ENCODE measurements around the gene GAS7.

Gene GAS7

GRCh38 chr17:9905902-9906301, 292.5 kb downstream of the GAS7 start:
- peak; percentile 61 for DNase-seq

GRCh38 chr17:9905078-9905415, 293.4 kb downstream of the GAS7 start, which contains the start of gene RCVRN:
Gene RCVRN (minus strand): TSS chr17:9905271. CDS start chr17:9905180, 91 bp downstream.
- DNase-seq = no peak

GRCh38 chr17:9904277-9905077, 293.9 kb downstream of the GAS7 start:
- no peak for DNase-seq

- no peak for DNase-seq
Observed at GRCh38 chr17:9902120-9902519, 296.3 kb downstream of the GAS7 start.

- DNase-seq = no peak
Observed at GRCh38 chr17:9900784-9901183, 297.6 kb downstream of the GAS7 start.

- DNase-seq = no peak
Observed at GRCh38 chr17:9900044-9900594, 298.3 kb downstream of the GAS7 start.

GRCh38 chr17:9899280-9900043, 298.9 kb downstream of the GAS7 start:
- DNase-seq = no peak

- no peak for DNase-seq
Observed at GRCh38 chr17:9898812-9899211, 299.6 kb downstream of the GAS7 start.

GRCh38 chr17:9897372-9897968, 300.9 kb downstream of the GAS7 start:
- no peak for DNase-seq

GRCh38 chr17:9895923-9896322, 302.5 kb downstream of the GAS7 start:
- DNase-seq = no peak

GRCh38 chr17:9894231-9894630, 304.2 kb downstream of the GAS7 start:
- DNase-seq = no peak

- DNase-seq = no peak
Observed at GRCh38 chr17:9893411-9894012, 304.9 kb downstream of the GAS7 start.

GRCh38 chr17:9890124-9890523, 308.3 kb downstream of the GAS7 start:
- DNase-seq = peak; percentile 56

- DNase-seq = no peak
Observed at GRCh38 chr17:9887508-9887907, 310.9 kb downstream of the GAS7 start.

GRCh38 chr17:9886141-9886930, 312.1 kb downstream of the GAS7 start:
- DNase-seq = no peak

- DNase-seq = no peak
Observed at GRCh38 chr17:9883451-9883850, 315.0 kb downstream of the GAS7 start.

GRCh38 chr17:9880582-9880999, 317.8 kb downstream of the GAS7 start:
- no peak for DNase-seq

- no peak for DNase-seq
Observed at GRCh38 chr17:9878786-9879525, 319.4 kb downstream of the GAS7 start.

- DNase-seq = no peak
Observed at GRCh38 chr17:9878356-9878755, 320.1 kb downstream of the GAS7 start.

- no peak for DNase-seq
Observed at GRCh38 chr17:9875441-9875840, 323.0 kb downstream of the GAS7 start.

- DNase-seq = no peak
Observed at GRCh38 chr17:9874722-9875121, 323.7 kb downstream of the GAS7 start.

- no peak for DNase-seq
Observed at GRCh38 chr17:9872852-9873251, 325.6 kb downstream of the GAS7 start.

Measured in stimulated activated CD8-positive, alpha-beta memory T cell treated with anti-CD3 and anti-CD28 coated beads, Interleukin-4, amount 100 ng/mL, for 48 hours (primary cell).